ENCODE measurements around the gene DYNC2H1. TPM values are rescaled to one million over a fixed set of nuclear protein-coding genes. Genes with fewer than 3 reads are reported as not detected.

DYNC2H1 gene
- total RNA-seq, 6 experiments from 2014 or later: 10.9 to 14.0 (median 12.3) TPM

DNA sequence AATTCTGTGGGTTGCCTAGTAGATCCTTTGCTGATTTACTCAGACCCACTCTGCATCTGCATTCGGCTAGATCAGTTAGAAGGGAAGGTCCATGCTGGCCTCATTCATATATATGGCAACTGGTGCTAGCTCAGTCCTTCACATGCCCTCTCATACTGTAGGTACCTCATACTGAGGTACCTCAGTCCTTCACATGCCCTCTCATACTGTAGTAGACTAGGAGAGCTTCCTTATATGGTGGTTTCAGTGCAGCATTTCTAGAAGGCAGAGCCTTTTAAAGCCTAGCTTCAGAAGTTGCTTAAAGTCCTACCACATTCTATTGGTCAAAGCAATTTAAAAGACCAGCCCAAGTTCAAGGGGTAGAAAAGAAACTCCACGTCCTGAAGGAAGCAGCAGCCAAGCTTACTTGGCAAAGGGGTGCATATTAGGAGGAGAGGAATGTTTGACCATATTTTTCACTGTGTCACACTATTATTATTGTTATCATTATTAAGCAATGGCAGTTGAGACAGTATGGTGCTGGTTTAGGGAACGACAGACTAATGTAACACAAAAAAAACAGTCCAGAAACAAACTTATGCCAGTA, 356.4 kb downstream of the DYNC2H1 start:
- peaks cover 14% of the 10 kb centered on the region for H3K4me1 Mint-ChIP-seq (ENCODE audit: low read depth)
- no peaks in the 10 kb centered on the region for H3K36me3 Mint-ChIP-seq (ENCODE audit: low read depth)
- H3K4me3 Mint-ChIP-seq: no peak overlapping the region
- TF ChIP-seq, protein P1, sequence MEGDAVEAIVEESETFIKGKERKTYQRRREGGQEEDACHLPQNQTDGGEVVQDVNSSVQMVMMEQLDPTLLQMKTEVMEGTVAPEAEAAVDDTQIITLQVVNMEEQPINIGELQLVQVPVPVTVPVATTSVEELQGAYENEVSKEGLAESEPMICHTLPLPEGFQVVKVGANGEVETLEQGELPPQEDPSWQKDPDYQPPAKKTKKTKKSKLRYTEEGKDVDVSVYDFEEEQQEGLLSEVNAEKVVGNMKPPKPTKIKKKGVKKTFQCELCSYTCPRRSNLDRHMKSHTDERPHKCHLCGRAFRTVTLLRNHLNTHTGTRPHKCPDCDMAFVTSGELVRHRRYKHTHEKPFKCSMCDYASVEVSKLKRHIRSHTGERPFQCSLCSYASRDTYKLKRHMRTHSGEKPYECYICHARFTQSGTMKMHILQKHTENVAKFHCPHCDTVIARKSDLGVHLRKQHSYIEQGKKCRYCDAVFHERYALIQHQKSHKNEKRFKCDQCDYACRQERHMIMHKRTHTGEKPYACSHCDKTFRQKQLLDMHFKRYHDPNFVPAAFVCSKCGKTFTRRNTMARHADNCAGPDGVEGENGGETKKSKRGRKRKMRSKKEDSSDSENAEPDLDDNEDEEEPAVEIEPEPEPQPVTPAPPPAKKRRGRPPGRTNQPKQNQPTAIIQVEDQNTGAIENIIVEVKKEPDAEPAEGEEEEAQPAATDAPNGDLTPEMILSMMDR (IDR thresholded peaks at IDR 0.05): no peak
- H3K27ac Mint-ChIP-seq: no peak overlapping the region
- no peaks in the 10 kb centered on the region for H3K9me3 Mint-ChIP-seq
- DNase-seq: no peak
- H3K27me3 Mint-ChIP-seq (ENCODE audit: insufficient read depth): no peaks in the 10 kb centered on the region

DNA sequence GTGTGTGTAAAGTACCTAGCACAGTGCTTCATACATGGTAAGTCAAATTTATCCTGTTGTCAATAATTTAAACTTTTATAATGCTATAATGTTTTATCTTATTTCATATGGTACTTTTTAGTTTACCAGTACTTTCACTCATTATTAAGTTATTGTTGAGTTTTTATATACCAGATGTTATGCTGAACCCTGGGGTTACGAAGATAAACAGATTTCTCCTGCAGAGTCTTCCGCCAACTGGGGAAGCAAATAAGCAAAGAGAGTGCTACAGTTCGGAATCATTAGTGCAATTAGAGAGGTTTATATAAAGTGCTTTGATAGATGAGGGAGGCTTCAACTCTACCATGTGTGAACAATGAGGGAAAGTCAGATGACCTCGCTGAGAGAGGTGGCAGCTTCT, 362.3 kb downstream of the DYNC2H1 start:
- no peak overlapping the region for H3K4me3 Mint-ChIP-seq
- H3K36me3 Mint-ChIP-seq (ENCODE audit: low read depth): peaks cover 5% of the 10 kb centered on the region
- H3K4me1 Mint-ChIP-seq (ENCODE audit: low read depth): peaks cover 18% of the 10 kb centered on the region
- TF ChIP-seq, protein P1 (IDR thresholded peaks at IDR 0.05): no peak
- no peak for DNase-seq
- no peaks in the 10 kb centered on the region for H3K27me3 Mint-ChIP-seq (ENCODE audit: insufficient read depth)
- no peaks in the 10 kb centered on the region for H3K9me3 Mint-ChIP-seq
- H3K27ac Mint-ChIP-seq: no peak overlapping the region

GRCh38 chr11:103476874-103477273, 367.6 kb downstream of the DYNC2H1 start:
- H3K36me3 Mint-ChIP-seq (ENCODE audit: low read depth): no peaks in the 10 kb centered on the region
- H3K9me3 Mint-ChIP-seq: no peaks in the 10 kb centered on the region
- H3K4me3 Mint-ChIP-seq: no peak overlapping the region
- no peak for DNase-seq
- peaks cover 7% of the 10 kb centered on the region for H3K4me1 Mint-ChIP-seq (ENCODE audit: low read depth)
- no peak overlapping the region for H3K27ac Mint-ChIP-seq
- TF ChIP-seq, protein P1 (IDR thresholded peaks at IDR 0.05): no peak
- H3K27me3 Mint-ChIP-seq (ENCODE audit: insufficient read depth): no peaks in the 10 kb centered on the region

GRCh38 chr11:103480421-103480820, 371.2 kb downstream of the DYNC2H1 start:
- no peaks in the 10 kb centered on the region for H3K36me3 Mint-ChIP-seq (ENCODE audit: low read depth)
- H3K4me1 Mint-ChIP-seq (ENCODE audit: low read depth): peaks cover 23% of the 10 kb centered on the region
- TF ChIP-seq, protein P1 (IDR thresholded peaks at IDR 0.05): no peak
- H3K27ac Mint-ChIP-seq: no peak overlapping the region
- H3K4me3 Mint-ChIP-seq: no peak overlapping the region
- DNase-seq: no peak
- no peaks in the 10 kb centered on the region for H3K9me3 Mint-ChIP-seq
- peaks cover 3% of the 10 kb centered on the region; the same call in 1 of the 2 replicates for H3K27me3 Mint-ChIP-seq (ENCODE audit: insufficient read depth)

- no peaks in the 10 kb centered on the region for H3K36me3 Mint-ChIP-seq (ENCODE audit: low read depth)
- no peak for DNase-seq
- peaks cover 37% of the 10 kb centered on the region for H3K4me1 Mint-ChIP-seq (ENCODE audit: low read depth)
- H3K4me3 Mint-ChIP-seq: no peak overlapping the region
- no peaks in the 10 kb centered on the region for H3K9me3 Mint-ChIP-seq
- H3K27ac Mint-ChIP-seq: no peak overlapping the region
- TF ChIP-seq, protein P1 (IDR thresholded peaks at IDR 0.05): no peak
- peaks cover 3% of the 10 kb centered on the region; the same call in 1 of the 2 replicates for H3K27me3 Mint-ChIP-seq (ENCODE audit: insufficient read depth)
These were observed 374.8 kb downstream of the DYNC2H1 start for GRCh38 chr11:103483996-103484395.

Measured in HFFc6 (cell line).